ENCODE measurements around the gene PGPEP1.
"Not testable (repeated sequence)": the region's sequence is repeated elsewhere in the genome, so short reads cannot be mapped to it uniquely, and the experiment has no call there.

PGPEP1 gene

DNA sequence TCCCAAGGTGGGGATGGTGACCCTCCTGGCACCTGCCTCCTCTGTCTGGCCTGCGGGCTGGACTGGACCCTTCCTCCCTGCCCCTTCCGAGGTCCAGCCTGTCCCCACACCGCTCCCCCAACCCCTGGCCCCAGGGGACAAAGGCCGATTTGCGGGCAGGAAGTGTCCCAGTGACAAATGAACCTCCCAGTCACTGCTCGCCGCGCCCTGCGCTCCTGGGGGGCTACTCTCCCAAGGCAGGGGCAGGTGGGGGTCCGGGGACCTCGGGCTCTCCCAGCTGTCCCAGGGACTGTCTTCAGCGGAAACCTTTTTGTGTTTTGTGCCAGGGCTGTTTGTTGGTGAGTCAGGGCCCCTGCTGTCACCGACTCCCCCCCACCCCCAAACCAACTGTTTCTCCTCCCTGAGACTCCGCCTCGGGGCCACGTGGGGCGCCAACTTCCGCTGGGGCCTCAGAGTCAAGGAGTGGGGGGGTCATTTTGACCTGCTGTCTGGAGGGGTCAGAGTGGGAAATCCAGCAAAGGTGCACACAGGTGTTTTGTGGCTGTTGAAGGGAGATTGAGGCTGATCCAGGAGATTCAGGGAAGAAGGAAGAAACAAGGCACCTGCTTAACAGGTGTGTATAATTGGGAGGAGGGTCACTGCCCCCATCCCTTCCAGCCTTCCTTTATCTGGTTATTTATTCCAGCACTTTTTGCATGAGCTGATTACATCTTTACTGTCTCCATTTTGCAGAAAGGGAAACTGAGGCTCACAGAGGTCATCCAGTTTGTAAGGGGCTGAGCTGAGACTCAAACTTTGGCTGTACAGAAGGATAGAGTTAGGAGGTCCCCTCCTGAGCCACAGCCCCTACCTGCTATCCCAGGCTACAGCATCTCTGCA, 831 bp downstream of the PGPEP1 start:
- peak; percentile 88 for DNase-seq (ENCODE audit: low spot score)
- TF ChIP-seq, protein P1, sequence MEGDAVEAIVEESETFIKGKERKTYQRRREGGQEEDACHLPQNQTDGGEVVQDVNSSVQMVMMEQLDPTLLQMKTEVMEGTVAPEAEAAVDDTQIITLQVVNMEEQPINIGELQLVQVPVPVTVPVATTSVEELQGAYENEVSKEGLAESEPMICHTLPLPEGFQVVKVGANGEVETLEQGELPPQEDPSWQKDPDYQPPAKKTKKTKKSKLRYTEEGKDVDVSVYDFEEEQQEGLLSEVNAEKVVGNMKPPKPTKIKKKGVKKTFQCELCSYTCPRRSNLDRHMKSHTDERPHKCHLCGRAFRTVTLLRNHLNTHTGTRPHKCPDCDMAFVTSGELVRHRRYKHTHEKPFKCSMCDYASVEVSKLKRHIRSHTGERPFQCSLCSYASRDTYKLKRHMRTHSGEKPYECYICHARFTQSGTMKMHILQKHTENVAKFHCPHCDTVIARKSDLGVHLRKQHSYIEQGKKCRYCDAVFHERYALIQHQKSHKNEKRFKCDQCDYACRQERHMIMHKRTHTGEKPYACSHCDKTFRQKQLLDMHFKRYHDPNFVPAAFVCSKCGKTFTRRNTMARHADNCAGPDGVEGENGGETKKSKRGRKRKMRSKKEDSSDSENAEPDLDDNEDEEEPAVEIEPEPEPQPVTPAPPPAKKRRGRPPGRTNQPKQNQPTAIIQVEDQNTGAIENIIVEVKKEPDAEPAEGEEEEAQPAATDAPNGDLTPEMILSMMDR (IDR thresholded peaks at IDR 0.05; ENCODE audit: extremely low read depth, insufficient read depth, missing control alignments): peak; percentile 4
- in situ Hi-C loops (cut with MboI; ENCODE audit: low pct_unique_long_range_greater_than_20kb, low sequenced_read_pairs, unreplicated experiment): no loop called here

GRCh38 chr19:18342090-18342632, 1.8 kb downstream of the PGPEP1 start:
- in situ Hi-C loops (cut with MboI; ENCODE audit: low pct_unique_long_range_greater_than_20kb, low sequenced_read_pairs, unreplicated experiment): no loop called here
- TF ChIP-seq, protein P1 (IDR thresholded peaks at IDR 0.05; ENCODE audit: extremely low read depth, insufficient read depth, missing control alignments): no peak
- no peak for DNase-seq (ENCODE audit: low spot score)

- TF ChIP-seq, protein P1 (IDR thresholded peaks at IDR 0.05; ENCODE audit: extremely low read depth, insufficient read depth, missing control alignments): no peak
- in situ Hi-C loops (cut with MboI; ENCODE audit: low pct_unique_long_range_greater_than_20kb, low sequenced_read_pairs, unreplicated experiment): no loop called here
- DNase-seq (ENCODE audit: low spot score): no peak
Measured at GRCh38 chr19:18344582-18344950, 4.2 kb downstream of the PGPEP1 start.

GRCh38 chr19:18345296-18345695, 4.9 kb downstream of the PGPEP1 start:
- TF ChIP-seq, protein P1 (IDR thresholded peaks at IDR 0.05; ENCODE audit: extremely low read depth, insufficient read depth, missing control alignments): no peak
- in situ Hi-C loops (cut with MboI; ENCODE audit: low pct_unique_long_range_greater_than_20kb, low sequenced_read_pairs, unreplicated experiment): no loop called here
- no peak for DNase-seq (ENCODE audit: low spot score)

- DNase-seq (ENCODE audit: low spot score): no peak
- TF ChIP-seq, protein P1 (IDR thresholded peaks at IDR 0.05; ENCODE audit: extremely low read depth, insufficient read depth, missing control alignments): no peak
- in situ Hi-C loops (cut with MboI; ENCODE audit: low pct_unique_long_range_greater_than_20kb, low sequenced_read_pairs, unreplicated experiment): no loop called here
Measured at GRCh38 chr19:18346091-18346490, 5.7 kb downstream of the PGPEP1 start.

- in situ Hi-C loops (cut with MboI; ENCODE audit: low pct_unique_long_range_greater_than_20kb, low sequenced_read_pairs, unreplicated experiment): no loop called here
- TF ChIP-seq, protein P1 (IDR thresholded peaks at IDR 0.05; ENCODE audit: extremely low read depth, insufficient read depth, missing control alignments): no peak
Measured at GRCh38 chr19:18348171-18348570, 7.8 kb downstream of the PGPEP1 start.

GRCh38 chr19:18348818-18349339, 8.5 kb downstream of the PGPEP1 start:
- DNase-seq (ENCODE audit: low spot score); in situ Hi-C loops (cut with MboI; ENCODE audit: low pct_unique_long_range_greater_than_20kb, low sequenced_read_pairs, unreplicated experiment): not testable (repeated sequence)

More at GRCh38 chr19:18348171-18348570, 7.8 kb downstream of the PGPEP1 start:
- no peak for DNase-seq (ENCODE audit: low spot score)
